HUDEP-2 (cell line): ENCODE results near the gene KSR2.
A peak's percentile ranks its signal among the peaks of the same experiment; 100 is the strongest.

Source experiments
- DNase-seq, 76 experiments: peaks; one replicate each; lab custom pipeline; 2025; ENCODE audit not compliant: unreplicated experiment in 76 of 76; lab: John Stamatoyannopoulos, UW

The KSR2 gene

GRCh38 chr12:117702741-117703140 lies 266.0 kb downstream of the KSR2 start:
- no peak for DNase-seq

GRCh38 chr12:117699575-117699974 lies 269.2 kb downstream of the KSR2 start:
- DNase-seq = no peak

- DNase-seq = no peak
Observed at GRCh38 chr12:117699118-117699517, 269.7 kb downstream of the KSR2 start.

GRCh38 chr12:117695956-117696355 lies 272.8 kb downstream of the KSR2 start:
- no peak for DNase-seq

GRCh38 chr12:117692512-117692911 lies 276.3 kb downstream of the KSR2 start:
- no peak for DNase-seq

GRCh38 chr12:117689857-117690256 lies 278.9 kb downstream of the KSR2 start:
- no peak for DNase-seq

GRCh38 chr12:117688446-117688845 lies 280.3 kb downstream of the KSR2 start:
- DNase-seq = no peak

- no peak for DNase-seq
Observed at GRCh38 chr12:117686911-117687377, 281.8 kb downstream of the KSR2 start.

GRCh38 chr12:117686210-117686609 lies 282.6 kb downstream of the KSR2 start:
- DNase-seq = no peak

GRCh38 chr12:117685110-117685926 lies 283.5 kb downstream of the KSR2 start:
- DNase-seq = peak in 6 of 76 experiments; percentile 1 to 14 (median 6)

- no peak for DNase-seq
Observed at GRCh38 chr12:117684471-117684870, 284.3 kb downstream of the KSR2 start.

GRCh38 chr12:117680312-117680711 lies 288.5 kb downstream of the KSR2 start:
- no peak for DNase-seq

GRCh38 chr12:117679776-117680175 lies 289.0 kb downstream of the KSR2 start:
- DNase-seq = no peak

GRCh38 chr12:117674763-117675162 lies 294.0 kb downstream of the KSR2 start:
- DNase-seq = no peak

- no peak for DNase-seq
Observed at GRCh38 chr12:117674313-117674712, 294.5 kb downstream of the KSR2 start.

GRCh38 chr12:117671734-117672133 lies 297.1 kb downstream of the KSR2 start:
- DNase-seq = peak in 22 of 76 experiments; percentile 0 to 33 (median 10)

GRCh38 chr12:117664169-117664568 lies 304.6 kb downstream of the KSR2 start:
- no peak for DNase-seq

GRCh38 chr12:117662620-117663395 lies 306.0 kb downstream of the KSR2 start:
- DNase-seq = no peak

- no peak for DNase-seq
Observed at GRCh38 chr12:117662220-117662619, 306.6 kb downstream of the KSR2 start.

GRCh38 chr12:117661471-117661870 lies 307.3 kb downstream of the KSR2 start:
- no peak for DNase-seq

- no peak for DNase-seq
Observed at GRCh38 chr12:117660896-117661295, 307.9 kb downstream of the KSR2 start.

GRCh38 chr12:117658226-117658625 lies 310.6 kb downstream of the KSR2 start:
- no peak for DNase-seq
